IMR-90 (cell line): ENCODE results near the gene RNFT2. TPM values are rescaled to one million over a fixed set of nuclear protein-coding genes. Genes with fewer than 3 reads are reported as not detected.

Experiments
- ATAC-seq: fragments of 200-7000 bp; cut with Tn5 transposase; 2 replicates; pipeline ENCODE4 v1.9.1; 2020; ENCODE audit warnings: low read depth, mild to moderate bottlenecking, moderate library complexity
- BruUV-seq: library from RNA; stranded (reverse); fragments of 400-500 nt; replicated peaks from 2 replicates; lab custom pipeline; 2021; lab: Mats Ljungman, UMichigan
- CTCF ChIA-PET: fragments of 300-600 bp; formaldehyde crosslinking; extraction: SDS; loops from one replicate; lab custom pipeline; 2021; ENCODE audit warnings: antibody characterized with exemption; lab: Yijun Ruan, JAX
- POLR2A ChIA-PET: fragments of 300-600 bp; sonication (Branson Sonifier 250); formaldehyde crosslinking; loops from one replicate; lab custom pipeline; 2022; ENCODE audit warnings: antibody characterized with exemption; ENCODE audit not compliant: unreplicated experiment; lab: Charles Lee
- DNase-seq: peaks from one replicate; pipeline ENCODE4 v3.0.0; 2013
- H2AFZ ChIP-seq: replicated peaks from 2 replicates; pipeline ENCODE3; 2013; ENCODE audit warnings: low read length, mild to moderate bottlenecking; ENCODE audit not compliant: poor library complexity
- H2AK5ac ChIP-seq: 2 replicates; pipeline ENCODE4 v1.6.1; 2013; ENCODE audit warnings: low read depth, low read length, inconsistent platforms
- H2AK9ac ChIP-seq: replicated peaks from 2 replicates; pipeline ENCODE3; 2013; ENCODE audit warnings: mild to moderate bottlenecking, low read depth, low read length, moderate library complexity; ENCODE audit not compliant: poor library complexity
- H2BK120ac ChIP-seq: 2 replicates; pipeline ENCODE4 v1.6.1; 2013; ENCODE audit warnings: low read depth, low read length, inconsistent platforms
- H2BK15ac ChIP-seq: 3 replicates; pipeline ENCODE4 v1.6.1; 2013; ENCODE audit warnings: low read depth, low read length, inconsistent platforms
- H2BK20ac ChIP-seq: 2 replicates; pipeline ENCODE4 v1.6.1; 2013; ENCODE audit warnings: low read depth, mild to moderate bottlenecking, inconsistent platforms, low read length, moderate library complexity
- H2BK5ac ChIP-seq: 2 replicates; pipeline ENCODE4 v1.6.1; 2013; ENCODE audit warnings: mild to moderate bottlenecking, low read depth, low read length, inconsistent platforms; ENCODE audit not compliant: poor library complexity, severe bottlenecking
- H3K14ac ChIP-seq: replicated peaks from 2 replicates; pipeline ENCODE4 v1.6.1; 2013; ENCODE audit warnings: low read depth, low read length, inconsistent platforms
- H3K18ac ChIP-seq: 2 replicates; pipeline ENCODE4 v1.6.1; 2013; ENCODE audit warnings: low read depth, low read length, control low read depth
- H3K23ac ChIP-seq: 2 replicates; pipeline ENCODE4 v1.6.1; 2013; ENCODE audit warnings: low read depth, low read length, inconsistent platforms
- H3K27ac ChIP-seq: 2 replicates; pipeline ENCODE4 v1.5.1; 2013; ENCODE audit warnings: mild to moderate bottlenecking, control low read depth, low read length; ENCODE audit not compliant: insufficient read depth
- H3K27me3 ChIP-seq: 2 replicates; pipeline ENCODE4 v1.6.1; 2013; ENCODE audit warnings: low read length; ENCODE audit not compliant: control insufficient read depth, insufficient read depth
- H3K36me3 ChIP-seq: 2 replicates; pipeline ENCODE4 v1.6.1; 2013; ENCODE audit warnings: low read length, mixed read lengths; ENCODE audit not compliant: control insufficient read depth, insufficient read depth
- H3K4ac ChIP-seq: 2 replicates; pipeline ENCODE4 v1.6.1; 2013; ENCODE audit warnings: low read depth, low read length, inconsistent platforms
- H3K4me1 ChIP-seq: 2 replicates; pipeline ENCODE4 v1.6.1; 2013; ENCODE audit warnings: low read length, mixed read lengths; ENCODE audit not compliant: control insufficient read depth, insufficient read depth
- H3K4me2 ChIP-seq: 2 replicates; pipeline ENCODE4 v1.6.1; 2013; ENCODE audit warnings: low read depth, mild to moderate bottlenecking, control low read depth, low read length, moderate library complexity
- H3K4me3 ChIP-seq: 2 replicates; pipeline ENCODE4 v1.5.1; 2013; ENCODE audit warnings: low read depth, mild to moderate bottlenecking, control low read depth, low read length, moderate library complexity; ENCODE audit not compliant: insufficient read depth
- H3K56ac ChIP-seq: 2 replicates; pipeline ENCODE4 v1.6.1; 2013; ENCODE audit warnings: low read length, inconsistent platforms; ENCODE audit not compliant: insufficient read depth; ENCODE audit errors: extremely low read depth
- H3K79me1 ChIP-seq, 2 experiments: 2 replicates each; pipeline ENCODE4 v1.6.1; 2013; ENCODE audit warnings: low read length in 2 of 2, inconsistent platforms in 1 of 2, low read depth in 1 of 2
- H3K9ac ChIP-seq: 2 replicates; pipeline ENCODE4 v1.6.1; 2013; ENCODE audit warnings: low read depth, low read length, control low read depth
- H3K9me1 ChIP-seq: 2 replicates; pipeline ENCODE4 v1.6.1; 2013; ENCODE audit warnings: low read length, inconsistent platforms; ENCODE audit not compliant: insufficient read depth
- H3K9me3 ChIP-seq: 2 replicates; pipeline ENCODE4 v1.6.1; 2013; ENCODE audit warnings: low read length; ENCODE audit not compliant: control insufficient read depth, insufficient read depth
- H4K20me1 ChIP-seq: 2 replicates; pipeline ENCODE4 v1.6.1; 2013; ENCODE audit warnings: low read length, inconsistent platforms; ENCODE audit not compliant: insufficient read depth
- H4K5ac ChIP-seq: 2 replicates; pipeline ENCODE4 v1.6.1; 2013; ENCODE audit warnings: mild to moderate bottlenecking, low read depth, low read length, control low read depth
- H4K8ac ChIP-seq, 2 experiments: 2 replicates each; pipeline ENCODE4 v1.6.1; 2013; ENCODE audit warnings: low read depth in 2 of 2, low read length in 2 of 2, control low read depth in 1 of 2, inconsistent platforms in 1 of 2
- H4K91ac ChIP-seq: 2 replicates; pipeline ENCODE4 v1.6.1; 2013; ENCODE audit warnings: low read depth, low read length, inconsistent platforms; ENCODE audit not compliant: insufficient read depth
- CEBPB ChIP-seq: IDR thresholded peaks from 2 replicates; pipeline ENCODE4 v1.6.1; 2012; ENCODE audit warnings: low read depth, low read length, improper control_type of control experiment
- CHD1 ChIP-seq: IDR thresholded peaks from 2 replicates; pipeline ENCODE4 v1.6.1; 2012; ENCODE audit warnings: low read depth, low read length, improper control_type of control experiment
- FOS ChIP-seq: fragments of 150-350 bp; IDR thresholded peaks from 2 replicates; pipeline ENCODE4 v1.6.1; 2016; ENCODE audit warnings: low read depth, low read length
- MAFK ChIP-seq: IDR thresholded peaks from 2 replicates; pipeline ENCODE4 v1.6.1; 2012; ENCODE audit warnings: low read depth, low read length, improper control_type of control experiment
- MAZ ChIP-seq: IDR thresholded peaks from 2 replicates; pipeline ENCODE4 v1.6.1; 2012; ENCODE audit warnings: low read depth, mild to moderate bottlenecking, low read length, improper control_type of control experiment, moderate library complexity, borderline replicate concordance
- MXI1 ChIP-seq: IDR thresholded peaks from 2 replicates; pipeline ENCODE4 v1.6.1; 2012; ENCODE audit warnings: low read depth, mild to moderate bottlenecking, low read length, moderate library complexity, borderline replicate concordance
- NFE2L2 ChIP-seq: fragments of 150-350 bp; IDR thresholded peaks from 2 replicates; pipeline ENCODE4 v1.6.1; 2016; ENCODE audit warnings: low read depth, mild to moderate bottlenecking, low read length
- RAD21 ChIP-seq: IDR thresholded peaks from 2 replicates; pipeline ENCODE4 v1.6.1; 2012; ENCODE audit warnings: low read length, improper control_type of control experiment
- RCOR1 ChIP-seq: IDR thresholded peaks from 2 replicates; pipeline ENCODE4 v1.6.1; 2012; ENCODE audit warnings: mild to moderate bottlenecking, low read length, improper control_type of control experiment; ENCODE audit not compliant: insufficient replicate concordance
- SMC3 ChIP-seq: fragments of 150-350 bp; IDR thresholded peaks from 2 replicates; pipeline ENCODE4 v1.6.1; 2016; ENCODE audit warnings: low read depth, mild to moderate bottlenecking, antibody characterized with exemption, low read length, moderate library complexity
- WGBS, 2 experiments: methylation state at CpG; one replicate each; pipeline versions ENCODE4 v1.1.5 to v1.1.7; 2013; ENCODE audit warnings: missing lambda C conversion rate in 2 of 2; ENCODE audit not compliant: insufficient read length in 1 of 2; ENCODE audit errors: extremely low coverage in 2 of 2; 5-methylcytosine and 5-hydroxymethylcytosine counted together
- dilution Hi-C: fragments of 300-500 bp; cut with HindIII; formaldehyde crosslinking; loops from one replicate; pipeline ENCODE4 v1.14.3; 2018; ENCODE audit warnings: low sequenced_read_pairs; ENCODE audit not compliant: unreplicated experiment
- in situ Hi-C: fragments of 300-500 bp; cut with MboI; formaldehyde crosslinking; loops from 3 replicates; pipeline ENCODE4 v1.14.3; 2019; ENCODE audit warnings: low sequenced_read_pairs, inconsistent platforms, mixed read lengths
- intact Hi-C: fragments of 100-400 bp; cut with micrococcal nuclease; formaldehyde crosslinking; loops from 2 replicates; pipeline ENCODE4 v1.10.0; 2022
- polyA plus RNA-seq, 3 experiments: library from polyadenylated mRNA; depleted of rRNA; stranded (reverse); fragments of >200 nt; gene quantifications; 2 replicates each; pipeline ENCODE4 v1.2.3, GENCODE V29; 2012; ENCODE audit warnings: low replicate concordance in 1 of 3
- total RNA-seq: library from RNA; depleted of rRNA; stranded (reverse); fragments of >200 nt; gene quantifications from 2 replicates; pipeline ENCODE4 v1.2.3, GENCODE V29; 2012
- TF ChIP-seq, protein P1 (sequence below): conservative IDR thresholded peaks from 2 replicates; pipeline ENCODE4 v1.5.1; 2012; ENCODE audit warnings: mild to moderate bottlenecking, low read depth, low read length, improper control_type of control experiment
- TF ChIP-seq, protein P2 (sequence below): fragments of 150-350 bp; IDR thresholded peaks from 2 replicates; pipeline ENCODE4 v1.6.1; 2017; ENCODE audit warnings: mild to moderate bottlenecking, antibody characterized with exemption, low read length, low read depth
- TF ChIP-seq, protein P3 (sequence below): fragments of 150-350 bp; IDR thresholded peaks from 2 replicates; pipeline ENCODE4 v1.6.1; 2016; ENCODE audit warnings: low read depth, mild to moderate bottlenecking, low read length, moderate library complexity, borderline replicate concordance

The RNFT2 gene
- total and polyA plus RNA-seq, 2 of the 4 experiments (the other 2 are of a cell fraction): 1.6 to 2.3 TPM

DNA sequence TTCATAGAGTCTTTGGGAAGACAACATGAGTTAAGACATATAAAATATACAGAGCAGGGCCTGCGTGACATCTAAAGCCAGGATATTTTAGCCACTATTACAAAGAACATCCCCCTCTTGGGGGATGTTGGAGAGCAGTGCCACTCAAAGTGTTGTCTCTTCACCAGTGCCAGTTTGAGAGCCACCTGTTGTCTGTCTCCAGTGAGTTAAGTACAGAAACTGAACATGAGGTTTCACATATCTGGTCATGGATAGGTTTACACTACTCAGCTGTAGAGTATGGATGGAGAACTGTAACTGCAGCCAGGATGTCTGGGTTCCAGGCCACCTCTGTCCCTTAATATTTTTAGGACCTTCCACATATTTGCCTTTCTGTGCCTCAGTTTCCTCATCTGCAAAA is 39.1 kb downstream of the RNFT2 start:
- H2BK5ac ChIP-seq: no peak overlapping the region
- in situ Hi-C loops: no loop called here
- H2AK5ac ChIP-seq: no peak overlapping the region
- no peak overlapping the region for H3K27ac ChIP-seq
- no peak overlapping the region for H3K14ac ChIP-seq
- DNase-seq (no peak), ATAC-seq (no peak)
- H4K91ac ChIP-seq: no peak overlapping the region
- no TSS peak for BruUV-seq
- H2BK120ac ChIP-seq: no peak overlapping the region
- no peaks in the 10 kb centered on the region for H3K36me3 ChIP-seq
- no peak overlapping the region for H2BK20ac ChIP-seq
- H3K27me3 ChIP-seq: no peaks in the 10 kb centered on the region
- no peak overlapping the region for H4K5ac ChIP-seq
- H3K9me1 ChIP-seq: no peaks in the 10 kb centered on the region
- H4K8ac ChIP-seq: no peak overlapping the region
- TF ChIP-seq SMC3 (no peak), MAZ (no peak), MXI1 (no peak), CHD1 (no peak), RAD21 (no peak), FOS (no peak), RCOR1 (no peak), NFE2L2 (no peak), CEBPB (no peak), MAFK (no peak)
- TF ChIP-seq, protein P1, sequence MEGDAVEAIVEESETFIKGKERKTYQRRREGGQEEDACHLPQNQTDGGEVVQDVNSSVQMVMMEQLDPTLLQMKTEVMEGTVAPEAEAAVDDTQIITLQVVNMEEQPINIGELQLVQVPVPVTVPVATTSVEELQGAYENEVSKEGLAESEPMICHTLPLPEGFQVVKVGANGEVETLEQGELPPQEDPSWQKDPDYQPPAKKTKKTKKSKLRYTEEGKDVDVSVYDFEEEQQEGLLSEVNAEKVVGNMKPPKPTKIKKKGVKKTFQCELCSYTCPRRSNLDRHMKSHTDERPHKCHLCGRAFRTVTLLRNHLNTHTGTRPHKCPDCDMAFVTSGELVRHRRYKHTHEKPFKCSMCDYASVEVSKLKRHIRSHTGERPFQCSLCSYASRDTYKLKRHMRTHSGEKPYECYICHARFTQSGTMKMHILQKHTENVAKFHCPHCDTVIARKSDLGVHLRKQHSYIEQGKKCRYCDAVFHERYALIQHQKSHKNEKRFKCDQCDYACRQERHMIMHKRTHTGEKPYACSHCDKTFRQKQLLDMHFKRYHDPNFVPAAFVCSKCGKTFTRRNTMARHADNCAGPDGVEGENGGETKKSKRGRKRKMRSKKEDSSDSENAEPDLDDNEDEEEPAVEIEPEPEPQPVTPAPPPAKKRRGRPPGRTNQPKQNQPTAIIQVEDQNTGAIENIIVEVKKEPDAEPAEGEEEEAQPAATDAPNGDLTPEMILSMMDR: no peak
- TF ChIP-seq, protein P2, sequence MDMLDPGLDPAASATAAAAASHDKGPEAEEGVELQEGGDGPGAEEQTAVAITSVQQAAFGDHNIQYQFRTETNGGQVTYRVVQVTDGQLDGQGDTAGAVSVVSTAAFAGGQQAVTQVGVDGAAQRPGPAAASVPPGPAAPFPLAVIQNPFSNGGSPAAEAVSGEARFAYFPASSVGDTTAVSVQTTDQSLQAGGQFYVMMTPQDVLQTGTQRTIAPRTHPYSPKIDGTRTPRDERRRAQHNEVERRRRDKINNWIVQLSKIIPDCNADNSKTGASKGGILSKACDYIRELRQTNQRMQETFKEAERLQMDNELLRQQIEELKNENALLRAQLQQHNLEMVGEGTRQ: no peak
- TF ChIP-seq, protein P3, sequence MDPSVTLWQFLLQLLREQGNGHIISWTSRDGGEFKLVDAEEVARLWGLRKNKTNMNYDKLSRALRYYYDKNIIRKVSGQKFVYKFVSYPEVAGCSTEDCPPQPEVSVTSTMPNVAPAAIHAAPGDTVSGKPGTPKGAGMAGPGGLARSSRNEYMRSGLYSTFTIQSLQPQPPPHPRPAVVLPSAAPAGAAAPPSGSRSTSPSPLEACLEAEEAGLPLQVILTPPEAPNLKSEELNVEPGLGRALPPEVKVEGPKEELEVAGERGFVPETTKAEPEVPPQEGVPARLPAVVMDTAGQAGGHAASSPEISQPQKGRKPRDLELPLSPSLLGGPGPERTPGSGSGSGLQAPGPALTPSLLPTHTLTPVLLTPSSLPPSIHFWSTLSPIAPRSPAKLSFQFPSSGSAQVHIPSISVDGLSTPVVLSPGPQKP: no peak
- H3K56ac ChIP-seq: no peak overlapping the region
- no peak overlapping the region for H3K4ac ChIP-seq
- no peak overlapping the region for H2AK9ac ChIP-seq
- H2BK15ac ChIP-seq: no peak overlapping the region
- no peaks in the 10 kb centered on the region for H3K4me1 ChIP-seq
- intact Hi-C loops: no loop called here
- no peak overlapping the region for H3K18ac ChIP-seq
- no peak overlapping the region for H3K4me3 ChIP-seq
- WGBS, 2 experiments: no CpG with 5 or more reads among the region's 1 CpG
- H3K4me2 ChIP-seq: no peak overlapping the region
- H3K23ac ChIP-seq: no peak overlapping the region
- no peaks in the 10 kb centered on the region for H3K9me3 ChIP-seq
- POLR2A ChIA-PET: no interaction called here
- no peaks in the 10 kb centered on the region for H4K20me1 ChIP-seq
- CTCF ChIA-PET: no interaction called here
- H3K79me1 ChIP-seq: no peaks in the 10 kb centered on the region
- dilution Hi-C loops: no loop called here
- no peak overlapping the region for H3K9ac ChIP-seq
- no peak overlapping the region for H2AFZ ChIP-seq
